ENCODE data around the gene UPK2. TPM values are rescaled to one million over a fixed set of nuclear protein-coding genes. Genes with fewer than 3 reads are reported as not detected.

The UPK2 gene
- total and polyA plus RNA-seq, 2 of the 13 experiments (the other 11 are each of a cell fraction or from before 2014, with no cell fraction given) = not detected

DNA sequence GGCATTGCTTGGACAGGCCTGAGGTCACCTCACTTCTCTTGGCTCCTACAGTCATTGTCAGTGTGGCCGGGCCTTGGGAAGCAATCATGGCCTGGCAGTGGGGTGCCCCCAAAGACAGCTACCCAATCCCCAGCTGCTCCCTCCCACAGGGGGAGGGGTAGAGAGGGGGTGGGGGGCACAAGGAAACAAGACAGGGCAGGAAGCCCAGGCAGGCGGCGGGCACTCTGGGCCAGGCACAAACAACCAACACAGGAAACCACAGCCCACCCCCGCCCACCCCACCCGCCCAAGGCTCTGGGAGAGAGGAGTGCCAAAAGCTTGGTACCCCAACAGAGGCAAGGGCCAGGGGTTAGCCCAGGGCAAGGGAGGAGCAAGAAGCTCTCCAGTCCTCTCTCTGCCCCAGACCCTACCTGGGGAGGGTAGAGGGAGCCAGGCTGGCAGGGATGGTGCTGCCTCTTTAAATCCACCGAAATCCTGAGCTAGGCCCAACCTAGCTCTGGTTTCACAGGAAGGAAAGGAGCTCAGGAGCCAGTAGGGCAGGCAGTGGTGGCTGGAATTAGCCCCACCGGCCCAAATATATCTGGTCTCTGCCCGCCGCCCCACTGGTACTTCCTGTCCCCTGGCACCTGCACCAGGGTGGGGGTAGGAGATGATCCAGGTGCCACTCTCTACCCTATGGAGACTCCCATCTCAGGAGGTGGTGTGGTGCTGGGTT, 42.5 kb upstream of the UPK2 start:
- BruUV-seq (replicated peaks) = no TSS peak
- no peak overlapping the region; a peak in 1 of 6 replicates for H3K4me3 ChIP-seq (replicated peaks in 1 of 3; ENCODE audit: insufficient read depth in 1 of 3, low read depth in 2 of 3, low read length in 3 of 3)
- no peak for TF ChIP-seq ZNF30 (CRISPR knock-in tag; IDR thresholded peaks at IDR 0.05)
- no peak for TF ChIP-seq RBM39 (IDR thresholded peaks at IDR 0.05; ENCODE audit: low read depth, low read length, poor library complexity, severe bottlenecking)
- no peak for TF ChIP-seq DR1 (CRISPR knock-in tag; IDR thresholded peaks at IDR 0.05)
- no peak for TF ChIP-seq TCF7 (IDR thresholded peaks at IDR 0.05; ENCODE audit: low read depth)
- TF ChIP-seq, protein P1, sequence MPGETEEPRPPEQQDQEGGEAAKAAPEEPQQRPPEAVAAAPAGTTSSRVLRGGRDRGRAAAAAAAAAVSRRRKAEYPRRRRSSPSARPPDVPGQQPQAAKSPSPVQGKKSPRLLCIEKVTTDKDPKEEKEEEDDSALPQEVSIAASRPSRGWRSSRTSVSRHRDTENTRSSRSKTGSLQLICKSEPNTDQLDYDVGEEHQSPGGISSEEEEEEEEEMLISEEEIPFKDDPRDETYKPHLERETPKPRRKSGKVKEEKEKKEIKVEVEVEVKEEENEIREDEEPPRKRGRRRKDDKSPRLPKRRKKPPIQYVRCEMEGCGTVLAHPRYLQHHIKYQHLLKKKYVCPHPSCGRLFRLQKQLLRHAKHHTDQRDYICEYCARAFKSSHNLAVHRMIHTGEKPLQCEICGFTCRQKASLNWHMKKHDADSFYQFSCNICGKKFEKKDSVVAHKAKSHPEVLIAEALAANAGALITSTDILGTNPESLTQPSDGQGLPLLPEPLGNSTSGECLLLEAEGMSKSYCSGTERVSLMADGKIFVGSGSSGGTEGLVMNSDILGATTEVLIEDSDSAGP (CRISPR knock-in tag; IDR thresholded peaks at IDR 0.05; ENCODE audit: borderline replicate concordance) = 0 out of 2 replicates have a peak, but pooled peaks have one; percentile 47
- H3K36me3 ChIP-seq (replicated peaks in 1 of 2; ENCODE audit: control insufficient read depth in 1 of 2, insufficient read depth in 2 of 2, low read length in 2 of 2) = no peaks in the 10 kb centered on the region
- H4K20me1 ChIP-seq (ENCODE audit: insufficient read depth, low read length) = no peaks in the 10 kb centered on the region
- no peak for DNase-seq (ENCODE audit: low spot score)
- no peaks in the 10 kb centered on the region; a peak in 1 of 5 replicates for H3K27me3 ChIP-seq (ENCODE audit: control insufficient read depth in 1 of 2, insufficient read depth in 2 of 2, low read length in 2 of 2)
- H3K9me3 ChIP-seq (ENCODE audit: low read length) = no peaks in the 10 kb centered on the region
- intact Hi-C loops (cut with micrococcal nuclease; ENCODE audit: unreplicated experiment) = no loop called here
- WGBS (ENCODE audit: low lambda C conversion rate) = 95% methylated on average over 4 of the region's 9 CpGs
- H3K4me1 ChIP-seq (ENCODE audit: insufficient read depth, low read length) = peaks cover 93% of the 10 kb centered on the region
- ChIA-PET CTCF (ENCODE audit: low intra/inter-chr PET ratio, low total read pairs) (no interaction called here), POLR2A (interaction anchor here (3.6 kb wide), 1 partner anchor 122 kb away, joined by 35 read pairs; the partner anchor contains the start of gene DDX6)
- peak overlapping the region; percentile 86 for H3K9ac ChIP-seq (ENCODE audit: insufficient read depth, low read depth, low read length)
- FAIRE-seq = no peak
- in situ Hi-C loops (cut with HindIII; ENCODE audit: extremely low pct_ligation_motif_present, low pct_unique_long_range_greater_than_20kb) = no loop called here
- H3K27ac ChIP-seq (ENCODE audit: extremely low read length, insufficient read depth, low read length) = peak overlapping the region; percentile 89
- no peak overlapping the region for H2AFZ ChIP-seq (ENCODE audit: low read length)
- peaks cover 11% of the 10 kb centered on the region for H3K79me2 ChIP-seq (ENCODE audit: insufficient read depth, low read length)
- peak overlapping the region; percentile 95; the same call in 1 of the 2 replicates for H3K4me2 ChIP-seq (ENCODE audit: low read depth, low read length)
- ATAC-seq = no peak

All from HepG2 (cell line).